ENCODE data around the gene PLPP1. TPM values are rescaled to one million over a fixed set of nuclear protein-coding genes. Genes with fewer than 3 reads are reported as not detected.
A peak's percentile ranks its signal among the peaks of the same experiment; 100 is the strongest.

PLPP1 gene
- total RNA-seq, 2 donors from 2014 or later: 29.0 to 100 TPM

DNA sequence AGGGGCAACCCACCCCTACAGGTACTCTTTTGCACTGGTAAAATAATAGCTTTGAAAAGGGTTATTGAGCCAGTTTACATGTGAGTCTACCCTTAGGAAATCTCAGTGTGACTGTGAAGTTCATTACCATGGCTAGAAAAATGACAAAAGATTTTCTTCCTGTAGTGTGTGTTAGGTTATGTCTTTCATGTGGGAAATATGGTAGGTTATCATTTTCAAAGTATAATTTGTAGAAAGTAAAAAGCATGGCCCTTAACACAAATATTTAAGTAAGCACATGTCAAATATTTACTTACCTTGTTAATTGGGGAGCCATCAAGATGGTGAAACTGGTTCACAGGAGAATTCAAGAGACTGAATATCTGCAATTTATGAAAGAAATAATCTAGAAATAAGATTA is 37.3 kb upstream of the PLPP1 start:
- no peak for DNase-seq
- Histone ChIP-seq H3K9ac (ENCODE audit: extremely low read depth, low read length, poor library complexity, severe bottlenecking) (no peak overlapping the region), H3K4me3 (ENCODE audit: low read length) (no peak overlapping the region), H3K4me1 (ENCODE audit: control insufficient read depth, insufficient read depth, low read length) (peaks cover 7% of the 10 kb centered on the region), H3K9me3 (ENCODE audit: control insufficient read depth, low read length) (no peaks in the 10 kb centered on the region), H3K27me3 (ENCODE audit: control insufficient read depth, insufficient read depth, low read length, poor library complexity, severe bottlenecking) (no peaks in the 10 kb centered on the region), H3K36me3 (ENCODE audit: control insufficient read depth, insufficient read depth, low read length) (no peaks in the 10 kb centered on the region), H3K27ac (ENCODE audit: low read depth, low read length) (no peak overlapping the region)
- TF ChIP-seq, protein P1, sequence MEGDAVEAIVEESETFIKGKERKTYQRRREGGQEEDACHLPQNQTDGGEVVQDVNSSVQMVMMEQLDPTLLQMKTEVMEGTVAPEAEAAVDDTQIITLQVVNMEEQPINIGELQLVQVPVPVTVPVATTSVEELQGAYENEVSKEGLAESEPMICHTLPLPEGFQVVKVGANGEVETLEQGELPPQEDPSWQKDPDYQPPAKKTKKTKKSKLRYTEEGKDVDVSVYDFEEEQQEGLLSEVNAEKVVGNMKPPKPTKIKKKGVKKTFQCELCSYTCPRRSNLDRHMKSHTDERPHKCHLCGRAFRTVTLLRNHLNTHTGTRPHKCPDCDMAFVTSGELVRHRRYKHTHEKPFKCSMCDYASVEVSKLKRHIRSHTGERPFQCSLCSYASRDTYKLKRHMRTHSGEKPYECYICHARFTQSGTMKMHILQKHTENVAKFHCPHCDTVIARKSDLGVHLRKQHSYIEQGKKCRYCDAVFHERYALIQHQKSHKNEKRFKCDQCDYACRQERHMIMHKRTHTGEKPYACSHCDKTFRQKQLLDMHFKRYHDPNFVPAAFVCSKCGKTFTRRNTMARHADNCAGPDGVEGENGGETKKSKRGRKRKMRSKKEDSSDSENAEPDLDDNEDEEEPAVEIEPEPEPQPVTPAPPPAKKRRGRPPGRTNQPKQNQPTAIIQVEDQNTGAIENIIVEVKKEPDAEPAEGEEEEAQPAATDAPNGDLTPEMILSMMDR (conservative IDR thresholded peaks at IDR 0.05): no peak
- peaks cover 30% of the 10 kb centered on the region for H3K4me1 Mint-ChIP-seq
- H3K9me3 Mint-ChIP-seq: no peaks in the 10 kb centered on the region
- peak overlapping the region; percentile 89 for H3K27ac Mint-ChIP-seq
- no peak overlapping the region for H3K4me3 Mint-ChIP-seq
- H3K36me3 Mint-ChIP-seq (ENCODE audit: low read depth): no peaks in the 10 kb centered on the region
- no peaks in the 10 kb centered on the region for H3K27me3 Mint-ChIP-seq (ENCODE audit: insufficient read depth)

DNA sequence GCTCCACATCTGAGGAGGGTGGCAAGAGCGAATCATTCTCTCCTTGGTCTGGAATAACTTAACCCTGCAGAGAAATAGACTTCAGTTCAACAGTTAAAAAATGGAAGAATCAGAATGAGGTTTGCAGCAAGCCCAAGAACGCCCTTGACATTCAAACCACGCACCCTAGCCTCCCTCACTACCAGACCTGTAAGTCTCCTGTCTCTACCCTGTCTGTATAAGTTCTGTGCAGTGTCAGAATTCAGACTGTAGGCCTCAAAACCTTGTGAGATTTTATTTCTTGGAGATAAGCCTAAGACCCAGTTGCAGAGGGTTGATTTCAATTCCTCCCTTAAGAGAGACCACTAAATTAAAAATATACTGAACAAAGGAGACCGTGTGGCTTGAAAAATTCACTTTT is 35.8 kb upstream of the PLPP1 start:
- H3K4me3 Mint-ChIP-seq: no peak overlapping the region
- Histone ChIP-seq H3K36me3 (ENCODE audit: control insufficient read depth, insufficient read depth, low read length) (no peaks in the 10 kb centered on the region), H3K4me1 (ENCODE audit: control insufficient read depth, insufficient read depth, low read length) (peaks cover 7% of the 10 kb centered on the region), H3K27ac (ENCODE audit: low read depth, low read length) (no peak overlapping the region), H3K27me3 (ENCODE audit: control insufficient read depth, insufficient read depth, low read length, poor library complexity, severe bottlenecking) (no peaks in the 10 kb centered on the region), H3K9me3 (ENCODE audit: control insufficient read depth, low read length) (no peaks in the 10 kb centered on the region), H3K4me3 (ENCODE audit: low read length) (no peak overlapping the region), H3K9ac (ENCODE audit: extremely low read depth, low read length, poor library complexity, severe bottlenecking) (no peak overlapping the region)
- no peaks in the 10 kb centered on the region for H3K27me3 Mint-ChIP-seq (ENCODE audit: insufficient read depth)
- H3K9me3 Mint-ChIP-seq: no peaks in the 10 kb centered on the region
- no peaks in the 10 kb centered on the region for H3K36me3 Mint-ChIP-seq (ENCODE audit: low read depth)
- TF ChIP-seq, protein P1 (conservative IDR thresholded peaks at IDR 0.05): no peak
- no peak for DNase-seq
- H3K4me1 Mint-ChIP-seq: peaks cover 30% of the 10 kb centered on the region
- H3K27ac Mint-ChIP-seq: peak overlapping the region; percentile 94
- 90 to 99% methylated on average over 2 to 4 of the region's 4 CpGs for WGBS, 2 experiments (ENCODE audit: insufficient coverage in 1 of 2, insufficient read length in 1 of 2)

DNA sequence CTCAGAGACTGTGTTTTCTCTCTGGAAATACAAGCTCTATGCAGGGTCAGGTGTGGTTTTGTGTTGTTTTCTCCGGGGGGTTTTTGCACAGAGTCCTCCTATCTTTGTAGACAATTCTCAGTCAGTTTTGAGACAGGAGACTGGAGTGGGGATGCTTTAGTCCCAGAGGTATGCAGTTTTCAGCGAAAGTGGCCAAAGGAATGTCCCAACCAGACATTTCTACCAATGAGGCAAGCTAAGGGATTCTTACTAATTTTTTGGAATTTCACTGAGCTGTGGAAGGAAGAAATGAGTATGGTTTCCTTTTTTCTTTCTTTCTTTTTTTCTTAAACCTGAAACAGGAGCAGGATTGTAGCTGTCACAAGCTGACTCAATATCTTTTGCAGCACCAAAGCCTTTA is 35.3 kb upstream of the PLPP1 start:
- TF ChIP-seq, protein P1 (conservative IDR thresholded peaks at IDR 0.05): no peak
- Histone ChIP-seq H3K4me1 (ENCODE audit: control insufficient read depth, insufficient read depth, low read length) (peaks cover 7% of the 10 kb centered on the region), H3K36me3 (ENCODE audit: control insufficient read depth, insufficient read depth, low read length) (no peaks in the 10 kb centered on the region), H3K9ac (ENCODE audit: extremely low read depth, low read length, poor library complexity, severe bottlenecking) (no peak overlapping the region), H3K27me3 (ENCODE audit: control insufficient read depth, insufficient read depth, low read length, poor library complexity, severe bottlenecking) (no peaks in the 10 kb centered on the region), H3K4me3 (ENCODE audit: low read length) (no peak overlapping the region), H3K27ac (ENCODE audit: low read depth, low read length) (no peak overlapping the region), H3K9me3 (ENCODE audit: control insufficient read depth, low read length) (no peaks in the 10 kb centered on the region)
- Mint-ChIP-seq H3K4me3 (no peak overlapping the region), H3K4me1 (peaks cover 30% of the 10 kb centered on the region), H3K27ac (peak overlapping the region; percentile 74), H3K36me3 (ENCODE audit: low read depth) (no peaks in the 10 kb centered on the region), H3K27me3 (ENCODE audit: insufficient read depth) (no peaks in the 10 kb centered on the region), H3K9me3 (no peaks in the 10 kb centered on the region)
- no peak for DNase-seq
- 90 to 100% methylated on average over 1 to 2 of the region's 2 CpGs for WGBS, 2 experiments (ENCODE audit: insufficient coverage in 1 of 2, insufficient read length in 1 of 2)
